Smooth muscle cell (in vitro differentiated cells): Measurements from ENCODE around the gene TSKU. TPM values are rescaled to one million over a fixed set of nuclear protein-coding genes. Genes with fewer than 3 reads are reported as not detected.
A peak's percentile ranks its signal among the peaks of the same experiment; 100 is the strongest.
"Not testable (repeated sequence)": the region's sequence is repeated elsewhere in the genome, so short reads cannot be mapped to it uniquely, and the experiment has no call there.

ENCODE experiments used
- DNase-seq: peaks from one replicate; lab custom pipeline; 2025; ENCODE audit not compliant: unreplicated experiment; lab: John Stamatoyannopoulos, UW
- H2AFZ ChIP-seq: fragments of 200-600 bp; sonication (generic); 2 replicates; pipeline ENCODE4 v1.6.0; 2016; ENCODE audit warnings: antibody characterized with exemption, low read depth, mild to moderate bottlenecking
- H3F3A ChIP-seq: fragments of 200-600 bp; sonication (generic); 2 replicates; pipeline ENCODE4 v1.6.0; 2017; ENCODE audit warnings: antibody characterized with exemption, low read depth
- H3K27ac ChIP-seq: fragments of 200-600 bp; sonication (generic); 2 replicates; pipeline ENCODE4 v1.5.1; 2016; ENCODE audit warnings: low read depth, mild to moderate bottlenecking
- H3K27me3 ChIP-seq: fragments of 200-600 bp; sonication (generic); 2 replicates; pipeline ENCODE4 v1.6.1; 2016; ENCODE audit warnings: low read depth, mild to moderate bottlenecking
- H3K36me3 ChIP-seq: fragments of 200-600 bp; sonication (generic); 2 replicates; pipeline ENCODE4 v1.5.1; 2016; ENCODE audit warnings: low read depth
- H3K4me1 ChIP-seq: fragments of 200-600 bp; sonication (generic); 2 replicates; pipeline ENCODE4 v1.5.1; 2016; ENCODE audit warnings: low read depth
- H3K4me2 ChIP-seq: fragments of 200-600 bp; sonication (generic); 2 replicates; pipeline ENCODE4 v1.6.0; 2016; ENCODE audit warnings: mild to moderate bottlenecking
- H3K4me3 ChIP-seq: fragments of 200-600 bp; sonication (generic); 2 replicates; pipeline ENCODE4 v1.5.1; 2016; ENCODE audit warnings: mild to moderate bottlenecking
- H3K79me2 ChIP-seq: fragments of 200-600 bp; sonication (generic); 2 replicates; pipeline ENCODE4 v1.6.0; 2016; ENCODE audit warnings: low read depth, mild to moderate bottlenecking
- H3K9ac ChIP-seq: fragments of 200-600 bp; sonication (generic); 2 replicates; pipeline ENCODE4 v1.6.0; 2016; ENCODE audit warnings: low read depth
- H3K9me3 ChIP-seq: fragments of 200-600 bp; sonication (generic); replicated peaks from 2 replicates; pipeline ENCODE4 v1.5.1; 2016; ENCODE audit warnings: low read depth
- H4K20me1 ChIP-seq: fragments of 200-600 bp; sonication (generic); 2 replicates; pipeline ENCODE4 v1.6.0; 2016; ENCODE audit warnings: low read depth
- CTCF ChIP-seq: fragments of 200-600 bp; sonication (generic); IDR thresholded peaks from 2 replicates; pipeline ENCODE4 v1.5.1; 2017; ENCODE audit warnings: borderline replicate concordance, mild to moderate bottlenecking, antibody characterized with exemption; ENCODE audit not compliant: insufficient read depth, poor library complexity, severe bottlenecking
- whole genome bisulfite sequencing: methylation state at CpG from one replicate; pipeline ENCODE4 v1.1.7; 2016; ENCODE audit warnings: low lambda C conversion rate; 5-methylcytosine and 5-hydroxymethylcytosine counted together
- polyA plus RNA-seq: library from polyadenylated mRNA; unstranded; fragments of >200 nt; fragmentation: Nextera tagmentation; extraction: Ambion mirVana; gene quantifications from 2 replicates; pipeline ENCODE4 v1.2.1, GENCODE V29; 2016
- total RNA-seq: library from RNA; depleted of rRNA; stranded (reverse); fragments of >200 nt; gene quantifications from 2 replicates; pipeline ENCODE4 v1.2.3, GENCODE V29; 2014

Gene TSKU
- total RNA-seq = 75.2 and 76.5 TPM in 2 replicates
- 122 and 144 TPM in 2 replicates for polyA plus RNA-seq

GRCh38 chr11:76783294-76783895 is at the start of gene TSKU:
TSKU (plus strand) TSS chr11:76783356; CDS start chr11:76795617, 12,261 bp downstream.
- no peaks in the 10 kb centered on the region for H3K9me3 ChIP-seq
- H3K4me2 ChIP-seq = peak within 1 kb of the TSS; percentile 92
- DNase-seq = peak; percentile 84
- peaks cover 43% of the 10 kb centered on the region for H4K20me1 ChIP-seq
- H3K36me3 ChIP-seq = no peaks in the 10 kb centered on the region
- no peak for TF ChIP-seq CTCF
- WGBS = 2% methylated on average over 26 of the region's 76 CpGs
- peaks cover 49% of the 10 kb centered on the region for H3K79me2 ChIP-seq
- peak within 1 kb of the TSS; percentile 96 for H3K4me3 ChIP-seq
- H3K9ac ChIP-seq = peak within 1 kb of the TSS; percentile 98
- no peaks in the 10 kb centered on the region for H3K27me3 ChIP-seq
- H2AFZ ChIP-seq = peak within 1 kb of the TSS; percentile 47
- H3F3A ChIP-seq = peaks cover under 1% of the 10 kb centered on the region
- H3K4me1 ChIP-seq = peaks cover 50% of the 10 kb centered on the region
- H3K27ac ChIP-seq = peak within 1 kb of the TSS; percentile 100

GRCh38 chr11:76733906-76734305 is 49.2 kb upstream of the TSKU start:
- H3K27ac ChIP-seq, H3K4me2 ChIP-seq, H4K20me1 ChIP-seq, H3K27me3 ChIP-seq, H3K9me3 ChIP-seq, H3K79me2 ChIP-seq, H3K36me3 ChIP-seq, H3K4me3 ChIP-seq, H2AFZ ChIP-seq, H3F3A ChIP-seq, H3K9ac ChIP-seq, DNase-seq, H3K4me1 ChIP-seq: not testable (repeated sequence)
- WGBS = 39% methylated on average over 2 of the region's 3 CpGs
- peak; percentile 45 for TF ChIP-seq CTCF

- TF ChIP-seq CTCF = no peak
- H3K4me3 ChIP-seq = no peak overlapping the region
- no peaks in the 10 kb centered on the region for H3K79me2 ChIP-seq
- H3F3A ChIP-seq = no peaks in the 10 kb centered on the region
- H3K36me3 ChIP-seq = no peaks in the 10 kb centered on the region
- no peaks in the 10 kb centered on the region for H4K20me1 ChIP-seq
- no peaks in the 10 kb centered on the region for H3K9me3 ChIP-seq
- no peaks in the 10 kb centered on the region for H3K4me1 ChIP-seq
- H3K9ac ChIP-seq = no peak overlapping the region
- H2AFZ ChIP-seq = peak overlapping the region; percentile 57
- 45% methylated on average over 11 of the region's 12 CpGs for WGBS
- H3K4me2 ChIP-seq = peak overlapping the region; percentile 49
- no peak for DNase-seq
- no peaks in the 10 kb centered on the region for H3K27me3 ChIP-seq
- no peak overlapping the region for H3K27ac ChIP-seq
Measured at GRCh38 chr11:76734456-76735420, 48.4 kb upstream of the TSKU start.
